Activated T-cell treated with anti-CD3 and anti-CD28 coated beads for 24 hours (primary cell): Measurements from ENCODE around the gene TUBG2.

ENCODE experiments used
- DNase-seq: peaks from one replicate; pipeline ENCODE4 v3.0.0-alpha.2; 2020; ENCODE audit warnings: low read depth

Gene TUBG2

DNA sequence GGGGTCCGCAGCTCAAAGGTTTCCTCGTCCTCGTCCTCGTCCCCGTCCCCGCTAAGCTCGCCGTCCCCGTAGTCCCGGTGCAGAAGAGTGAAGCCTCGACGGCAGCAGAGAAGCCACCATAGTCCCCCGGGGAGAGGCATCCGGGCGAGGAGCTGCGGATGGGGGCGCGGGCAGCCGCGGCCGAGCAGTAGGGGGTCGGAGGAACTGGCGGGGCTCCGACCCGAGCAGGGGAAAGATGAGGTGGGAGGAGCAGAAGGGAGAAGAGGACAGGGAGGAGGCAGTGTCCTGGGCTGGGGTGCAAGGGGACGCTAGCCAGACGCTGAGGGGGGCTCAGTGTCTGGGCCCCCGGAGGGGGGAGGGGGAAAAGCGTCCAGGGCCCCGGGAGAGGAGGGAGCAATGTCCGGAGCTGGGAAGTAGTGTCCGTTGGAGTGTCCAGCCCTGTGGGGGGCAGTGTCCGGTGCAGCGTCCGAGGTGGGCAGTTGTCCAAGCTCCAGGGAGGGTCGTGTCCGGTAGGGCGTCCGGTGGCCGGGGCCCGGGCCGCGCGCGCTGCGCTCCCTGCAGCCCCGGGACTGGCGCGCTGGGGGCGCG lies 17.4 kb downstream of the TUBG2 start, which contains the start of gene PLEKHH3:
Gene PLEKHH3 (minus strand): TSS at position 571 of the 588 bp plus-strand sequence. CDS start 431 bp downstream, at position 140.
- DNase-seq = no peak

DNA sequence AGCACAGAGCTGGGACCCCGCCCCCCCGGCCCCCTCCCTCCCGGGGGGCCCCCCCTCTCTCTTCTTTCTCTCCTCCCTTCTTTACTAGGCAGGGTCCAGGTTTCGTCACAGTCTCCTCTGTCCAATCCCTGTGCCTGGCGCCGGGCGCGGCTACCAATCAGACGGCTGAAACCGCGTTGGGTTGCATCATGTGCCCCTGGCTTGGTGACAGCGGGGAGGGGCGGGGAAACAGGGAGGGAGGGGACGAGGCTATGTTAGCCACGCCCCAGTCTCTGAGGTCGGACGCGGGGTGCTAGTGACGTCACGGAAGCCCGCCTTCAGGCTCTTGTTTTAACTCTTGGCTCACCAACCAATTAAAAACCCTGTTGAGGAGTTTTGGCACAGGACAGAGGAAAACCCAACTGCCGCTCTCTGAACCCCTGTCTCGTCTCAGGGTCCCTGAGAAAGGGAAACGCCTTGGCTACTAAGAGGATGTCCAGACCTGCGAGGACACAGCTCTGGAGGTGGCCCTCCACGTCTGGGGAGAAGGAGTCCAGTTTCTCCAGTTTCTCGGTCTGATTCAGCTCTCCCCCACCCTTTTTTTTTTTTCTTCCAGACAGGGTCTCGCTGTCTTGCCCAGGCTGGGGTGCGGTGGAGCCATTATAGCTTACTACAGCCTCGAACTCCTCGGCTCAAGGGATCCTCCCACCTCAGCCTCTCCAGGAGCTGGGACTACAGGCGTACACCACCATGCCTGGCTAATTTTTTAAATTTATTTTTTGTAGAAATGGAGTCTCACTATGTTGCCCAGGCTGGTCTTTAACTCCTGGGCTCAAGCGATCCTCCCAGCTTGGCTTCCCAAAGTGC lies 18.2 kb downstream of the TUBG2 start:
- peak; percentile 98 for DNase-seq

DNA sequence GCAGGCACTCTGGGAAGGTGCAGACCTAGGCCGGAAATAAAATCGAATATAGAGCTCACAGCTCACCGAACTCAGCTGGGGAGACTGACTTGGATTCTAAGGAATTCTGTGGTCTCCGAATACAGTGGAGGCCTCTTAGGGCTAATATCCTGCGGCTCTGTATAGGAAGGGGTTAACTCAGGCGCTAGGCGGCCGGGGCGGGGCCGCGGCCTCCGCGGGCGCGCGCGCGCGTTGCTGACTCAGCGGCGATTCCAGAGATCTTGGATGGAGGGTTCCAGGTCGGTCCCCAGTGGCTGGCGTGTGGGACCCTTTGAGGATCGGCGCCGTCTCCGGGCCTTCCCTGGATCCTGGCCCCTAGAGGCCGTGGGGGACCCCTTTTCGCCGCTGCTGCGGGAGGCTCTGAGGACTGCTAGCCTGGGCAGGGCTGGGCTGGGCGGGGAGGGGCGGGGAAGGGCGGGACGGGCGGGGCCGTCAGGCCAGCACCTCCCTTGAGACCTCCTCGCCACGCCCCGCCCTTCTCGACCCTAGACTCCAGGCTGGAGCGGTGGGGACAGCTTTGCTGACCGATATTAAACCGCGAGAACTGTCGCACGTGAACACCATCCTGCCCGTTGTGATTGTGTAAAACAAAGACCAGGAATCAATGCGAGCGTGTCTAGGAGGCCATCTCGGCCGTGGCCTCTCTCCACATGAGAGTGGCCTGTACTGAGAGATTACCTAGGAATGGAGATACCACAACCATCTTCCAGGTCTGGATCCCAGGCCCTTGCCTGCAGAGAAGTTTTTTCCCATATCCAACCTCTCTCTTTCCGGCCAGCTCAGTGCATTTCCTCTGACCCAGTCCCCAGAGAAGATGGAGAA lies 19.1 kb downstream of the TUBG2 start:
- peak; percentile 71 for DNase-seq

DNA sequence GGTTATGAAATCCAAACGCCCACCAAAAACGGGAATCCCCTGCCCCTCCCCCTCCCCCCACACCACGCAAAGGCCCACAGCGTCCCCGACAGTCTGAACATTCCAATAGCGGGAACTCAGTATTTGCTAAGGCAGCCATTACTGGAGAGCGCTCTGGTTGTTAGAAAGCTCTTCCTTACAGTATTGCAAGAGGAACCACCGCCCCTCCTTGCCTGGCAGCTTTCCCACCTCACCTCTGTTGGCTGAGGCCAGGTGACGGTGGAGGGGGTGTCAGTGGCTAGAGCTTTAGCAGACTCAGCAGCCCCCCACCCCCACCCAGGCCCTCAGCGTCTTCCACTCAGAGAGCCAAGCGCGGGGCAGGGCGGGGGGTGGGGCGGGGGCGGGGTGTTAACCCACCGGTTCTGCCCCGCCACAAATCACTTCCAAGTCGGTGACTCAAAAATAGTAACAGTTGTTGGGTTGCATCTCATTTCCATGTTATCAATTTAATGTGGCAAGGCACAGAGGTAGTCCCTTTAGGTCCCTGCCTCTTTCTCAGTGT lies 19.9 kb downstream of the TUBG2 start:
- DNase-seq = no peak

DNA sequence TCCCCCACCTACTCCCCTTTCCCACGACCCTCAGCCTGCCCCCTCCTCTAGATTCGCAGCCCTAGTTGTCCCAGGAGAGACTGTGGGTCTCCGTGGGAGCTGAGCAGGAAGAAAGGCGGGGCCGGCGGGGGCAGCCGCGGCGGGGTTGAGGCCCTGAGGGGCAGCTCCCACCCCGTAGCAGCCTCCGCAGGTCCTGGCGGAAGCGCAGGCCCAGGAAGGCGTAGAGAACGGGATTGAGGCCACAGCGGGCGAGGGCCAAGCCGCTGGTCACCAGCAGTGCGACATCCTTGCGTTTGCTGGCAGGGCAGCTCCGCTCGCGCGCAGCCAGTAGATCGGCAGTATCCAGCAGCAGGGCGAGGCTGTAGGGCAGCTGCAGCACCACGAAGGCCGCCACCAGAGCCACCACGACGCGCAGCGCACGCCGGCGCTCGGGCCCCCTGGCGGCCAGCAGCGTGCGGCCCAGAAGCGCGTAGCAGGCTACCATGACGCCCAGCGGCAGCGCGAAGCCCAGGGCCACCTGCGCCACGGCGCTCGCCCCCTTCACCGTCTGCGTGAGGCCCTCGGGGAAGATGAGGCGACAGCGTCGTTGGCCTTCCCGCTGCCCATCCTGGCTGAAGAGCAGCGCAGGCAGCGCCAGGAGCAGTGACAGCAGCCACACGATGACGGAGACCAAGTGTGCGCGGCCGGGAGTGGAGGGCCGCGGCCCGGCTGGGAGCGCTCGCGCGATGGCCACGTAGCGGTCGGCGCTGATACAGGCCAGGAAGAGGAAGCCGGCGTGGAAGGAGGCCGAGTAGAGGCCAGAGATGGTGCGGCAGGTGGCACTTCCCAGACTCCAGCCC lies 20.6 kb downstream of the TUBG2 start:
- peak; percentile 56 for DNase-seq

DNA sequence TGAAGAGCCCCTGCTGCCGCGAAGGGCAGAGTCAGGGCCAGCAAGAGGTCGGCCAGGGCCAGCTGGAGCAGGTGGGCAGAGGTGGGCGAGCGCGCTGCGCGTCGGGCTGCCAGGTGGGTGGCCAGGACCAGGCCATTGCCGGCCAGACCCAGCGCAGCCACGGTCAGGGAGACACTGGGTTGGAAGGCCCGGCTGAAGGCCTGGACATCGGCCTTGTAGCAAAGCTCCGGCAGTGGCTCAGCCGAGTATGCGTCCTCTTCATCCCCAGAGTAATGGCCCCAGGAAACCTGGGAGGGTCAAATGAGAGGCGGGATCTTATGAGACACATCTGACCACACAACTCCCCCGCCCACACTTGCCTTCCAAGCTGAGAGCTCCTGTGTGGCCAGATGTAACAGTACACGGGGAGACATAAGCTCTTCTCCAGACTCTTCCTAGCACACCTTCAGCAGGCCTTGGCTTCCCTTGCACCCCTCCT lies 21.3 kb downstream of the TUBG2 start:
- no peak for DNase-seq

DNA sequence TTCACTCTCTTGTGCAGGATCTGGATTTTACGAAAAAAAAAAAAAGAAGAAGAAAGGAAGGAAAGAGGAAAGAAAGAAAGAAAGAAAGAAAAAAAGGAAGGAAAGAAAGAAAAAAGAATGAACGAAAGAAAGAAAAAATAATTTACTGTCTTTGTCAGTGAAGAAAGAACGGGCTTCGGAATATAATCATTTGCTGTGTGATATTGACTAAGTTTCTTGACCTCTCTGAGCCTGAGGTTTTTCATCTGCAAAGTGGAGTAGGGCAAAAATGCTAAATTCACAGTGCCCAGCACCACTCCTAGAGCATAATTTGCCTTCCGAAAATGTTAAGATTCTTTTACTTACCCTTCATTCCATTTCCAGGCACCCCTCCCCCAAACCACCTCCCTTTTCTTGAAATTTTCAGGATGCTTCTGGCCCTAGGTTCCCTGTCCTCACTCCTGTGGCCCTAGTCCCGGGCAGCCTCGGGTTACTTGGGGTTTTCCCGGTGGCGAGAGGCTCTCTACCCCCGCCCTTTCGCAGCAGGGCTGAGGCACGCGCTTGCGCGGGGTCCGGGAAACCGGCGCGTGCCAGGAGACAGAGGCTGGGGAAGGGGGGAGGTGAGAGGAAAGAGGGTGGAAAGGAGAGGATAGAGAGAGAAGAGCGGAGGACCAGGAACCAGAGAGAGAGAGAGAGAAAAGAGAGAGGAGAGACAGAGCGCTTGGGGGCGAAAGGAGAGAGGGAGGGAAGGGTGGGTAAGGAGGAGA lies 23.1 kb downstream of the TUBG2 start, which contains the start of gene CNTNAP1:
Gene CNTNAP1 (plus strand): TSS at position 556 of the 746 bp plus-strand sequence. CDS start 299 bp downstream, outside the sequence.
- no peak for DNase-seq

DNA sequence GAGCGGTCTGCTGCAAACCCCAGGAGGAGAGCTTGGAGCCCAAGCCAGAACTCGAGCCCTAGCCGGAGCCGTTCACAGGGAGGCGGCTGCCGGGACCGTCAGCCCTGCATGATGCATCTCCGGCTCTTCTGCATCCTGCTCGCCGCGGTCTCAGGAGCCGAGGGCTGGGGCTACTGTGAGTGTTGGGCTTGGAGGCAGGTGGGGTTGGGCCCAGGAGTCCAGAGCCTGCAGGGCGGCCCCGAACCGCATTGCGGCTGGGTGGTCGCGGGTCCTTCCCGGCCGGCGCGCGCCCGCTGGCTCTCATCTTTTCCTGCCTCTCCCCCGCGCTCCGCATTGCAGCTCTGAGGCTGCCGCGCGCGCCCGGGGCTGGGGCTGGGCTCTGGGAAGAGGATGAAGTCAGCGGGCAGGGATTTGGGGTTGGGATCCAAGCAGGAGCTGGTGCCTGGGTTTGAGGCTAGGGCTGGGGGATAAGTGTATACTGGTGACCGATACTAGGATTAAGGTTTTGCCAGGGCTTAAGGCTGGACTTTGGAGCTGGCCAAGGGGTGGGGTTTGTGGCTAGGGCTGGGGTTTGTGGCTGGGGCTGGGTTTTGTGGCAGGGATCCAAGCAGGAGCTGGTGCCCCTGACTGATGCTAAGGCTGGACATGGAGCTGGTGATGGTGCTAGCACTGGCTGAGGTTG lies 23.8 kb downstream of the TUBG2 start:
- no peak for DNase-seq

DNA sequence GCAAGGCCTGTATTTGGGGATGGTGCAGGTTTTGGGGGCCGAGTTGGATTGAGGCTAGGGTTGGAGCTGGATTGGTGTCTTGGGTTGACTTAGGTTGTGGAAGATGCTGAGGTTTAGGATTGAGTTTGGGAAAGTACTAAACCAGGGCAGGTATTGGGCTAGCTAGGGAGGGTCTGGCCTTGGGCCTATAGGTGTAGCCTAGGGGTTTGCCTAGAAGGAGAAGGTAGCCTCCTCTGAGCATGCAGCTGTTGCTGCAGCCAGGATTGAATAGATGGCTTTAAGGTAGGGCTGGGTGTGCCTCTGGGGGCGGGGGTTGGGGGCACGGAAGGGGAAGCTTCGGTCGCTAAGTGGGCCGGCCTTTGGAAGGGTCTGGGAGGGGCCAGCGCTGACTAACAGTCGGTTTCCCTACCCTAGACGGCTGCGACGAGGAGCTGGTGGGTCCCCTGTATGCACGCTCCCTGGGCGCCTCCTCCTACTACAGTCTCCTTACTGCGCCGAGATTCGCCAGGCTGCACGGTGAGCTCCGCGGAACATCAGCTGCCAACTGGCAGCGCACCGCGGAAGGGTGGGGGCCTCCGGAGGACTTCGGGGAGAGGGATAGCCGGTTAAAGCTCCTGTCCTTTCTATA lies 24.4 kb downstream of the TUBG2 start:
- no peak for DNase-seq

DNA sequence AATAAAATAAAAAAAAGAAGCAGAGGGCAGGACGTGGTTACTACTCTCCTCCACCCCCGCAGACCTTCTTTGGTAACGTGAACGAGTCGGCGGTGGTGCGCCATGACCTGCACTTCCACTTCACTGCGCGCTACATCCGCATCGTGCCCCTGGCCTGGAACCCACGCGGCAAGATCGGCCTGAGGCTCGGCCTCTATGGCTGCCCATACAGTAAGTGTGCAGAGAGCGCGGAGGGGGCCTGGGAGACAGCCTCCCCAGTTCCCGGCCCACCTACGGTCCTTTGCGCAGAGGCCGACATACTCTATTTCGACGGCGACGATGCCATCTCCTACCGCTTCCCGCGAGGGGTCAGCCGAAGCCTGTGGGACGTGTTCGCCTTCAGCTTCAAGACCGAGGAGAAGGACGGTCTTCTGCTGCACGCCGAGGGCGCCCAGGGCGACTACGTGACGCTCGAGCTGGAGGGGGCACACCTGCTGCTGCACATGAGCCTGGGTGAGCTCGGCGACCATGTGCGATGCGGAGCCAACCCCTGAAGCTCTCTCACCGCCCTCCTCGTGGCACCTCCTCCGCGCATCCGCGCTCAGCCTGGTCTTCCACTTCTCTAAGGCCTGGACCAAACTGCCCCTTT lies 26.0 kb downstream of the TUBG2 start:
- no peak for DNase-seq

DNA sequence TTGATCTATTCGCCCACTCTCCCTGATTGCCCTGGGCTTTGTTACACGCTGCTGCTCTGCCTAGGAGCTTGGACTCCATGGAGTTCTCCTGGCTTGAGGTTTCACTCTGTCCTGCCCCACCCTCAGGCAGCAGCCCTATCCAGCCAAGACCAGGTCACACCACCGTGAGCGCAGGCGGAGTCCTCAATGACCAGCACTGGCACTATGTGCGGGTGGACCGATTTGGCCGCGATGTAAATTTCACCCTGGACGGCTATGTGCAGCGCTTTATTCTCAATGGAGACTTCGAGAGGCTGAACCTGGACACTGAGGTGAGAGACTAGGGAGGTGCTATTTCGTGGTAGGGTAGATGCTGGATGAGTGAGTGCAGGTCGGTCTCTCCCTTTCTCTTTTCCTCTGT lies 26.7 kb downstream of the TUBG2 start:
- DNase-seq = no peak

DNA sequence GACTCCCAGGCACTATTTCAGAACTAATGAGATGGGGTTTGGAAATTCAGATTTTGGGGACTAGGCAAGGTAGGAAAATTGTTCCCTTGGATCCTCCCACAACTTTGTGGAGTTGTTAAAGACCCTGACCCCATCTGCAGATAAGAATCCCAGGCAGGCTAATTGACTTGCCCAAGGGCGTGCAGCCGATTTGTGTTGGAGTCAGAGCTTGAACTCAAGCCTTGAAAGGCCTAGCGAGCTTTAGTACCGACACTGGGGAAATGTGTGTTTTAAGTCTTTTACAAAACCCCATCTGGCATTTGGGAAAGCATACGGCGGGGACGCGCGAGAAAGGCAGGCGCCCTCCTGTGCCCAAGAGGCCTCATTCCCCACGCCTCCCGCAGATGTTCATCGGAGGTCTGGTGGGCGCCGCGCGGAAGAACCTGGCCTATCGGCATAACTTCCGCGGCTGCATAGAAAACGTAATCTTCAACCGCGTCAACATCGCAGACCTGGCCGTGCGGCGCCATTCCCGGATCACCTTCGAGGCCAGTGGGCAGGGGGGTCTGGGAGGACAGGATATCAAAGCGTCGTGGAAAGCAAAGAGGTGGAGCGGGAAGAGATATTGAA lies 27.5 kb downstream of the TUBG2 start:
- no peak for DNase-seq

DNA sequence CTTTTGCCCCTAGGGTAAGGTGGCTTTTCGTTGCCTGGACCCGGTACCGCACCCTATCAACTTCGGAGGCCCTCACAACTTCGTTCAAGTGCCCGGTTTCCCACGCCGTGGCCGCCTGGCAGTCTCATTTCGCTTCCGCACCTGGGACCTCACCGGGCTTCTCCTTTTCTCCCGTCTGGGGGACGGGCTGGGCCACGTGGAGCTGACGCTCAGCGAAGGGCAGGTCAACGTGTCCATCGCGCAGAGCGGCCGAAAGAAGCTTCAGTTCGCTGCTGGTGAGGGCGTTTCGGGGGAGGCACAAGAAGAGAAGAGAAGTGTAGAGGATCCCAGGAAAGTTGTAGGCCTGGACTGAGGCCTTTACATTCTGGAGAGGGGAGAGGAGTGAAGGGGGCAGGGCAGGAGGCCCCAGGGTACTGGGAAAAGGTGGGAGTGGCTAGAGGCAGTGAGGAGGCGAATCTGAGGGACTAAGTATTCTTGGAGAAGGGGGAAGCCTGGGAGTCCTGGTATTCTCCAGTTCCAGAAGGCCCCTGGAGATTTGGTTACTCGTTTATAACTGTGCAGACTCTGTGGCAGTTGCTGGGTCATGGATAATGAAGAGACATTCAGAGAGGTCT lies 28.7 kb downstream of the TUBG2 start:
- no peak for DNase-seq

DNA sequence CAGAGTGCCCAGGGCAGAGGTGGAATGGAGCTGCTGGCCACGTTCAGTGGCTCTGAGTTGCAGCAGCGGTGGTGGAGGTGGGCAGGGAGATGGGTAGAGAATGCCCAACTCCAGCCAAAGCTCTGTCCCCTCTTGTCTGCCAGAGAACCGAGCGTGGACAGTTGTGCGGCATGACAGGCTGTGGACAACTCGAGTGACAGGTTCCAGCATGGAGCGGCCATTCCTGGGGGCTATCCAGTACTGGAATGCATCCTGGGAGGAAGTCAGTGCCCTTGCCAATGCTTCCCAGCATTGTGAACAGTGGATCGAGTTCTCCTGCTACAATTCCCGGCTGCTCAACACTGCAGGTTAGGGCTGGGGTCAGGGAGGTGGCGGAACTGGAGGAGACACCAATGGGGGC lies 31.5 kb downstream of the TUBG2 start:
- no peak for DNase-seq

DNA sequence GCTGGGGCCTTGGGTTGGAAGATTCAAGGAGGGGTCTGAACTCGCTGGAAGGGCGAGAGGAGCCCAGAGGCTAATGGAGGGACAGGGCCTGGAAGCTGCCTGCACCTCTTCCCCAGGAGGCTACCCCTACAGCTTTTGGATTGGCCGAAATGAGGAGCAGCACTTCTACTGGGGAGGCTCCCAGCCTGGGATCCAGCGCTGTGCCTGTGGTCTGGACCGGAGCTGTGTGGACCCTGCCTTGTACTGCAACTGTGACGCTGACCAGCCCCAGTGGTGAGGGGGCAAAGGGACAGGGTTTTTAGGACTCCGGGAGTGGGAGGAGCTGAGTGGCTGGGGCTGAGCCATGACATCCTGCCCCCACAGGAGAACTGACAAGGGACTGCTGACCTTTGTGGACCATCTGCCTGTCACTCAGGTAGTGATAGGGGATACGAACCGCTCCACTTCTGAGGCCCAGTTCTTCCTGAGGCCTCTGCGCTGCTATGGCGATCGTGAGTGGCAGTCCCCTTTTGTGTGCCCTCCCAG lies 32.0 kb downstream of the TUBG2 start:
- DNase-seq = no peak

DNA sequence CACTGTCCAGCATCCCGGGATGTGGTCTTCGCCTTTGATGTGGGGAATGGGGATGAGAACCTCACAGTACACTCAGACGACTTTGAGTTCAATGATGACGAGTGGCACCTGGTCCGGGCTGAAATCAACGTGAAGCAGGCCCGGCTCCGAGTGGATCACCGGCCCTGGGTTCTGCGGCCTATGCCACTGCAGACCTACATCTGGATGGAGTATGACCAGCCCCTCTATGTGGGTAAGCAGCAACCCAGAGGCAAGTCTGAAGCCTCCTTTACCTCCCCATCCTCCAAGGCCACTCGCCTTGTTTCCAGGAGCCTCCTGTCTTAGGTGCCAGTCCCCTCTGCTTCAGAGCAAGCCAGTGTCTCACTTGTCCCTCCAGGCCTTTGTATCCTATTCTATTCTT lies 33.4 kb downstream of the TUBG2 start:
- DNase-seq = no peak

DNA sequence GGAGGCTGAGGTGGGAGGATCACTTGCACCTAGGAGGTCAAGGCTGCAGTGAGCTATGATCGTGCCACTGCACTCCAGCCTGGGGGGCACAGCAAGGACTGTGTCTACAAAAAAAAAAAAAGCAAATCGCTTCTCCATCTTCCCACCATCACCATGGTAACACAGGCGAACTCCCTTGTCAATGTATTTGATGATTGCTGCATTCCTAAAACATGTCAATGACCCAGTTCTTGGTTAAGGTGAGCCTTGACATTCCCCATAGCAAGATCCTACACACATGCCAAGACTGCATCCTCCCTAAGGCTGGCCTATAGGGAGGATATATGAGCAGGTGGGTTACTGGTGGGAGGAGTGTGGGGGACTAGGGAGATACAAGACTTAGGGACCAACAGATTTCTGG lies 35.4 kb downstream of the TUBG2 start:
- no peak for DNase-seq

DNA sequence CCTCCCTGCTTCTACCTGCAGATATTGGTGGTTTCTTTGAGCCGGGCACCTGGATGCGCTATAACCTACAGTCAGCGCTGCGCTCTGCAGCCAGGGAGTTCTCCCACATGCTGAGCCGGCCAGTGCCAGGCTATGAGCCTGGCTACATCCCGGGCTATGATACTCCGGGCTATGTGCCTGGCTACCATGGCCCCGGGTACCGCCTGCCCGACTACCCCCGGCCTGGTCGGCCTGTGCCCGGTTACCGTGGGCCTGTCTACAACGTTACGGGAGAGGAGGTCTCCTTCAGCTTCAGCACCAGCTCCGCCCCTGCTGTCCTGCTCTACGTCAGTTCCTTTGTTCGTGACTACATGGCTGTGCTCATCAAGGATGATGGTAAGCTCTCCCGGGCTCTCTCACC lies 36.4 kb downstream of the TUBG2 start:
- no peak for DNase-seq
